Measurements from ENCODE around the gene CUX1. TPM values are rescaled to one million over a fixed set of nuclear protein-coding genes. Genes with fewer than 3 reads are reported as not detected.

CUX1 gene
- total RNA-seq, 1 experiment from 2014 or later: 64.3 TPM

- TF ChIP-seq E2F4 (CRISPR knock-in tag; IDR thresholded peaks at IDR 0.05; ENCODE audit: borderline replicate concordance, low read depth) (no peak), E2F1 (CRISPR knock-in tag; IDR thresholded peaks at IDR 0.05) (no peak), CTCF (IDR thresholded peaks at IDR 0.05) (no peak), KAT7 (CRISPR knock-in tag; IDR thresholded peaks at IDR 0.05; ENCODE audit: borderline replicate concordance) (no peak), MLX (CRISPR knock-in tag; IDR thresholded peaks at IDR 0.05) (no peak)
Measured at GRCh38 chr7:101877882-101878591, 60.6 kb downstream of the CUX1 start (continued).

GRCh38 chr7:101878938-101879337 is 61.5 kb downstream of the CUX1 start:
- H3K9me3 Mint-ChIP-seq: no peaks in the 10 kb centered on the region
- CTCF ChIA-PET: interaction anchor here (0.8 to 2.9 kb wide), 3 partner anchors 9 to 53 kb away, joined by 3 to 19 read pairs (median 3); no protein-coding TSS in a partner anchor
- no peak for DNase-seq (ENCODE audit: low spot score)
- no peak for ATAC-seq
- 0 out of 2 replicates have a peak overlapping the region, but pooled peaks have one; percentile 89 for H3K27ac Mint-ChIP-seq
- TF ChIP-seq PREB (CRISPR knock-in tag; IDR thresholded peaks at IDR 0.05; ENCODE audit: borderline replicate concordance): no peak
- no peak for TF ChIP-seq PRDM15 (CRISPR knock-in tag; IDR thresholded peaks at IDR 0.05)
- TF ChIP-seq AR (CRISPR knock-in tag; IDR thresholded peaks at IDR 0.05): no peak
- peaks cover 85% of the 10 kb centered on the region for H3K4me1 Mint-ChIP-seq
- no peaks in the 10 kb centered on the region for H3K27me3 Mint-ChIP-seq (ENCODE audit: low read depth)
- no peaks in the 10 kb centered on the region for H3K36me3 Mint-ChIP-seq
- no peak overlapping the region for H3K4me3 Mint-ChIP-seq
- POLR2A ChIA-PET: interaction anchor here (1.2 kb wide), 1 partner anchor 18 kb away, joined by 3 read pairs; no protein-coding TSS in a partner anchor
